HEK293T (cell line): ENCODE results near the gene TBX3.

Experiments used
- BHLHE40 ChIP-seq: fragments of 450-650 bp; IDR thresholded peaks from 2 replicates; pipeline ENCODE4 v1.6.1; 2016; ENCODE audit warnings: mild to moderate bottlenecking, moderate library complexity, borderline replicate concordance
- CTBP1 ChIP-seq: fragments of 450-650 bp; IDR thresholded peaks from 2 replicates; pipeline ENCODE4 v1.6.1; 2016; ENCODE audit warnings: borderline replicate concordance
- ELF4 ChIP-seq: fragments of 450-650 bp; IDR thresholded peaks from 2 replicates; pipeline ENCODE4 v1.6.1; 2017; ENCODE audit warnings: antibody characterized with exemption
- FOXA1 ChIP-seq: fragments of 450-650 bp; IDR thresholded peaks from 2 replicates; pipeline ENCODE4 v1.6.1; 2016; ENCODE audit warnings: mild to moderate bottlenecking
- FOXK2 ChIP-seq: fragments of 450-650 bp; IDR thresholded peaks from 2 replicates; pipeline ENCODE4 v1.6.1; 2016; ENCODE audit warnings: mild to moderate bottlenecking
- FOXM1 ChIP-seq: fragments of 450-650 bp; IDR thresholded peaks from 2 replicates; pipeline ENCODE4 v1.6.1; 2017; ENCODE audit warnings: mild to moderate bottlenecking, borderline replicate concordance
- HDGF ChIP-seq: fragments of 450-650 bp; IDR thresholded peaks from 2 replicates; pipeline ENCODE4 v1.6.1; 2017; ENCODE audit warnings: antibody characterized with exemption, borderline replicate concordance
- L3MBTL2 ChIP-seq: fragments of 450-650 bp; conservative IDR thresholded peaks from 2 replicates; pipeline ENCODE4 v1.6.1; 2016; ENCODE audit warnings: mild to moderate bottlenecking
- NFRKB ChIP-seq: fragments of 450-650 bp; IDR thresholded peaks from 2 replicates; pipeline ENCODE4 v1.6.1; 2016; ENCODE audit warnings: mild to moderate bottlenecking, moderate library complexity
- SP1 ChIP-seq: fragments of 450-650 bp; IDR thresholded peaks from 2 replicates; pipeline ENCODE4 v1.6.1; 2017
- SUZ12 ChIP-seq: fragments of 450-650 bp; IDR thresholded peaks from 2 replicates; pipeline ENCODE4 v1.6.1; 2016; ENCODE audit warnings: mild to moderate bottlenecking
- TARDBP ChIP-seq: fragments of 450-650 bp; IDR thresholded peaks from 2 replicates; pipeline ENCODE4 v1.6.1; 2016

GRCh38 chr12:114697243-114697716 is 13.3 kb upstream of the TBX3 start:
- TF ChIP-seq FOXA1 (no peak), NFRKB (no peak), BHLHE40 (no peak), CTBP1 (no peak), SP1 (no peak), TARDBP (no peak), SUZ12 (no peak), HDGF (no peak), FOXM1 (no peak), FOXK2 (no peak), ELF4 (no peak), L3MBTL2 (no peak)
